ENCODE data around the gene IGFBP6.

The IGFBP6 gene

DNA sequence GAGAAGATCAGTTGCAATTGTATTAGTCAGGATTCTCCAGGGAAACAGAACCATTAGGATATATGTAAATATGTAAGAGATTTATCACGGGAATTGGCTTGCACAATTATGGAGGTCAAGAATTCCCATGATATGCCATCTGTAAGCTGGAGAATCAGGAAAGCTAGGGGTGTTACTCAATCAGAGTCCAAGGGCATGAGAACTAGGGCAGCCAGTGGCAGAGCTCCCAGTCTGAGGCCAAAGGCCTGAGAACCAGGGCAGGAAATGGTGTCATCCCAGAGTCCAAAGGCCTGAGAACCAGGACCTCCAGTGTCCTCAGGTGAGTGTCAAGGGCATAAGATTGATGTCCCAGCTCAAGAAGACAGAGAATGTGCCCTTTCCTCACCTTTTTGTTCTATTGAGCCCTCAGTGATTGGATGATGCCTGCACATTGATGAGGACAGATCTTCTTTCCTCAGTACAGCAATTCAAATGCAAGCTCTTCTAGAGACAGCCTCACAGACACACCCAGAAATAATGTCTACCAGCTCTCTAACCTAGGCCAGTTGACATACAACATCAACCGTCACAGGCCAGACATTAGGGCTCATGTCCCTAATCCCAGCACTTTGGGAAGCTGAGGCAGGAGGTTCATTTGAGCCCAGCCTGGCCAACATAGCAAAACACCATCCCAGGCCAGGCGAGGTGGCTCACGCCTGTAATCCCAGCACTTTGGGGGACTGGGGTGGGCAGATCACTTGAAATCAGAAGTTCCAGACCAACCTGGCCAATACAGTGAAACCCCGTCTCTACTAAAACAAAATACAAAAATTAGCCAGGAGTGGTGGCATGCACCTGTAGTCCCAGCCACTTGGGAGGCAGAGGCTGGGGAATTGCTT lies 48.2 kb downstream of the IGFBP6 start:
- TF ChIP-seq, protein P1, sequence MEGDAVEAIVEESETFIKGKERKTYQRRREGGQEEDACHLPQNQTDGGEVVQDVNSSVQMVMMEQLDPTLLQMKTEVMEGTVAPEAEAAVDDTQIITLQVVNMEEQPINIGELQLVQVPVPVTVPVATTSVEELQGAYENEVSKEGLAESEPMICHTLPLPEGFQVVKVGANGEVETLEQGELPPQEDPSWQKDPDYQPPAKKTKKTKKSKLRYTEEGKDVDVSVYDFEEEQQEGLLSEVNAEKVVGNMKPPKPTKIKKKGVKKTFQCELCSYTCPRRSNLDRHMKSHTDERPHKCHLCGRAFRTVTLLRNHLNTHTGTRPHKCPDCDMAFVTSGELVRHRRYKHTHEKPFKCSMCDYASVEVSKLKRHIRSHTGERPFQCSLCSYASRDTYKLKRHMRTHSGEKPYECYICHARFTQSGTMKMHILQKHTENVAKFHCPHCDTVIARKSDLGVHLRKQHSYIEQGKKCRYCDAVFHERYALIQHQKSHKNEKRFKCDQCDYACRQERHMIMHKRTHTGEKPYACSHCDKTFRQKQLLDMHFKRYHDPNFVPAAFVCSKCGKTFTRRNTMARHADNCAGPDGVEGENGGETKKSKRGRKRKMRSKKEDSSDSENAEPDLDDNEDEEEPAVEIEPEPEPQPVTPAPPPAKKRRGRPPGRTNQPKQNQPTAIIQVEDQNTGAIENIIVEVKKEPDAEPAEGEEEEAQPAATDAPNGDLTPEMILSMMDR (IDR thresholded peaks at IDR 0.05): no peak

DNA sequence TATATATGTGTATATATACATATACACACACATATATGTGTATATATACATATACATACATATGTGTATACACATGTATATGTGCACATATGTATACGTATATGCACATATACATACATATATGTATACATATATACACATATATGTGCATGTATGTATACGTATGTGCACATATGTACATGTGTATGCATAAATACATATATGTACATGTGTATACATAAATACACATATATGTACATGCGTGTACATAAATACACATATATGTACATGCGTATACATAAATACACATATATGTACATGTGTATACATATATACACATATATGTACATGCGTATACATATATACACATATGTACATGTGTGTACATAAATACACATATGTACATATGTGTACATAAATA lies 49.7 kb downstream of the IGFBP6 start:
- TF ChIP-seq, protein P1 (IDR thresholded peaks at IDR 0.05): no peak

DNA sequence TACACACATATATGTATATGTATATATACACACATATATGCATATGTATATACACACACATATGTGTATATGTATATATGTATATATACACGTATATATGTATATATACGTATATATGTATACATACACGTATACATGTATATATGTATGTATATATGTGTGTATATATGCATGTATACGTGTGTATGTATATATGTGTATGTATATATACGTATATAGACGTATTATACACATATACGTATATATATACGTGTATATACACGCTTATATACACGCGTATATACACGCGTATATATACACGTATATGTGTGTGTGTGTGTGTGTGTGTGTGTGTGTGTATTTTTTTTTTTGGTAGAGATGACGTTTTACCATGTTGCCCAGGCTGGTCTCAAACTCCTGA lies 50.2 kb downstream of the IGFBP6 start:
- TF ChIP-seq, protein P1 (IDR thresholded peaks at IDR 0.05): no peak

DNA sequence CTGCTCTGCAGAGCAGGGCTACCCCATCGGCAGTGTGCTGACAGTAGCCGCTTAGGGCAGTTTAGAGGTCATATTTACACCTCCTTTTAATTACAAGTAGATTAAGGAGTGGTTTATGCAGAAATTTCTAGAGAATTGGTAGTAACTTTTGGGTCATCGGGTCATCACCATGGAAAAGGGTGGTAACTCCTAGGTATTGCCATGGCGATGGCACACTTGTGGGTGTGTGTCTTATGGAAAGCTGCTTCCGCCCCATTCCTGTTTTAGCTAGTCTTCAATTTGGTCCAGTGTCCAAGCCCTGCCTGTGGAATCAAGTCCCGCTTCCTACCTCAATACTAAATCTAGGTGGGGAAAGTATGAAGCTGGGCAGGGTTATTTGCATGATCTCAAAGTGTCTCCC lies 53.6 kb downstream of the IGFBP6 start:
- TF ChIP-seq, protein P1 (IDR thresholded peaks at IDR 0.05): no peak
